Esophagus muscularis mucosa (tissue), 4 donors: Measurements from ENCODE around the gene PTBP2. TPM values are rescaled to one million over a fixed set of nuclear protein-coding genes. Genes with fewer than 3 reads are reported as not detected.
A peak's percentile ranks its signal among the peaks of the same experiment; 100 is the strongest.
"Not testable (repeated sequence)": the region's sequence is repeated elsewhere in the genome, so short reads cannot be mapped to it uniquely, and the experiment has no call there.

Experiments
- DNase-seq: peaks from one replicate; pipeline ENCODE4 v3.0.0-alpha.2; 2017; ENCODE audit errors: extremely low spot score
- H3K27ac ChIP-seq, 4 donors: fragments of 200-600 bp; sonication (generic); replicated peaks in 1 of 4; 1 replicate in 3 of 4; 2 replicates in 1 of 4; pipeline ENCODE4 v1.5.1; 2016 to 2019; ENCODE audit warnings: mild to moderate bottlenecking in 1 of 4
- H3K27me3 ChIP-seq, 4 donors: fragments of 200-600 bp; sonication (generic); one replicate each; pipeline versions ENCODE4 v1.5.1 to v1.6.0; 2016 to 2019
- H3K36me3 ChIP-seq, 4 donors: fragments of 200-600 bp; sonication (generic); one replicate each; pipeline ENCODE4 v1.5.1; 2016 to 2019
- H3K4me1 ChIP-seq, 4 donors: fragments of 200-600 bp; sonication (generic); one replicate each; pipeline ENCODE4 v1.5.1; 2016 to 2019
- H3K4me3 ChIP-seq, 4 donors: fragments of 200-600 bp; sonication (generic); 1 replicate in 2 of 4; 2 replicates in 2 of 4; pipeline ENCODE4 v1.5.1; 2016 to 2019; ENCODE audit warnings: mild to moderate bottlenecking in 4 of 4, moderate library complexity in 1 of 4
- H3K9me3 ChIP-seq, 4 donors: fragments of 200-600 bp; sonication (generic); 1 replicate in 3 of 4; 2 replicates in 1 of 4; pipeline ENCODE4 v1.5.1; 2016 to 2019
- CTCF ChIP-seq, 3 experiments: fragments of 200-600 bp in 2 of 3; fragments of 450-650 bp in 1 of 3; sonication (generic) in 2 of 3; IDR thresholded peaks; one replicate each; pipeline ENCODE4 v1.5.1; 2017 to 2019; ENCODE audit warnings: antibody characterized with exemption in 3 of 3, mild to moderate bottlenecking in 2 of 3, moderate library complexity in 1 of 3
- EP300 ChIP-seq: sonication (generic); formaldehyde crosslinking; IDR thresholded peaks from one replicate; pipeline ENCODE4 v1.6.1; 2017; ENCODE audit warnings: antibody characterized with exemption
- POLR2A ChIP-seq: fragments of 450-650 bp; IDR thresholded peaks from one replicate; pipeline ENCODE4 v1.6.1; 2017; ENCODE audit warnings: antibody characterized with exemption, moderate library complexity, mild to moderate bottlenecking, low read depth
- POLR2AphosphoS5 ChIP-seq, 2 donors: sonication (generic); formaldehyde crosslinking; IDR thresholded peaks; one replicate each; pipeline ENCODE4 v1.6.1; 2017; ENCODE audit warnings: antibody characterized with exemption in 2 of 2
- WGBS: methylation state at CpG from one replicate; pipeline ENCODE4 v1.1.5; 2018; 5-methylcytosine and 5-hydroxymethylcytosine counted together
- intact Hi-C: fragments of 100-400 bp; cut with DNase I; formaldehyde crosslinking; loops from one replicate; pipeline ENCODE4 v1.15.1; 2023
- total RNA-seq, 4 donors: library from RNA; depleted of rRNA; stranded (reverse); fragments of >200 nt; gene quantifications; one replicate each; pipeline versions ENCODE4 v1.1.0 to v1.2.1, GENCODE V29; 2016

PTBP2 gene
- total RNA-seq, 4 donors from 2014 or later, result 66.9 to 111 (median 82.8) TPM

- H3K4me3 ChIP-seq, result no peak overlapping the region
- H3K4me1 ChIP-seq, result peaks cover 0 to 57% (median 39%) of the 10 kb centered on the region in 4 donors
- WGBS, result 94% methylated on average over 1 of the region's 1 CpG
- no peak overlapping the region for H3K27ac ChIP-seq
- no peak for TF ChIP-seq POLR2A
- no peak for TF ChIP-seq CTCF (IDR thresholded peaks at IDR 0.05)
- no peak for TF ChIP-seq EP300
- TF ChIP-seq POLR2AphosphoS5 (IDR thresholded peaks at IDR 0.05), result no peak
- no peaks in the 10 kb centered on the region for H3K27me3 ChIP-seq
- intact Hi-C loops, result no loop called here
- H3K36me3 ChIP-seq, result peaks cover 0 to 18% (median 5%) of the 10 kb centered on the region in 4 donors
- no peak for DNase-seq
- H3K9me3 ChIP-seq, result no peaks in the 10 kb centered on the region
Measured at GRCh38 chr1:96747565-96747964, 26.0 kb downstream of the PTBP2 start.

DNA sequence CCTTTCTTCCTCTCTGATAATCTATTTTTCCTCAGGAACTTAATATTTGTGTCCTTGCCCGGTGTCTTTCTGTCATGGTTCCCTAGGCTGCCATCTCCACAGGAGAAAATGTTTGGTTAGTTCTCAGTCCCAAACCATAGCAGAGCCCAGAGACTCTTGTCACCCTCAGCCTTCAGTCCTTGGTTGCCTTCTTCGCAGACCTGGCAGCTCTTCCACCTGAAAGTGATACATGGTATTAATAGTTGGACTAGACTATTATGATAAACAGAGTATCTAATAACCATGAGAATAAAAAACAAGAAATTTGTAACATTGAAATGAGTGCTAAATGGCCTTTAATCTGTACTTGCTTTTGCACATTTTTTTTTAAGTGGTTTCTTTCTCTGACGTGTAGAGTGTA lies 26.5 kb downstream of the PTBP2 start:
- Histone ChIP-seq H3K36me3 (peaks cover 3 to 23% (median 10%) of the 10 kb centered on the region in 4 donors), H3K27ac (no peak overlapping the region), H3K4me1 (peaks cover 0 to 57% (median 38%) of the 10 kb centered on the region in 4 donors), H3K4me3 (no peak overlapping the region), H3K27me3 (no peaks in the 10 kb centered on the region), H3K9me3 (no peaks in the 10 kb centered on the region)
- no peak for DNase-seq
- 80% methylated on average over 3 of the region's 3 CpGs for WGBS
- TF ChIP-seq EP300, result no peak
- no peak for TF ChIP-seq POLR2AphosphoS5 (IDR thresholded peaks at IDR 0.05)
- TF ChIP-seq POLR2A, result no peak
- TF ChIP-seq CTCF (IDR thresholded peaks at IDR 0.05), result no peak
- intact Hi-C loops, result no loop called here

DNA sequence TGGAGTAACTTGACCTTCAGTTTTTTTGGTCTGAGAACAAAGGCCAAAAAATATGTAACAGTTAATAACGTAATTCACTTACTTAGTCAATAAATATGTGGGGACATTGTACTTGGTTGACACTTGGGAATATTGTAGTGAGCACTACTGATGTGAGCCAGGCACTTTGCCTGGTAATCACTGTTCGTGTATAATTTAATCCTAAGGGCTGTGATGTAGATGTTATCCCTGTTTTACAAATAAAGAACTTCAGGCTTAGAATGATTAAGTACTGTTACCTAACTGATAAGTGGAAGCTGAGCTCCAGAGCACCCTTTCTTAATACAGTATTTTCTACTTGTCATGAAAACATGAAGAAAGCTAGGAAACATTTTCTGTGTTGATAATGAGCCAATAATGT lies 28.0 kb downstream of the PTBP2 start:
- intact Hi-C loops, result no loop called here
- Histone ChIP-seq H3K4me3 (no peak overlapping the region), H3K36me3 (peaks cover 7 to 35% (median 13%) of the 10 kb centered on the region in 4 donors), H3K27me3 (no peaks in the 10 kb centered on the region), H3K4me1 (peaks cover 0 to 51% (median 33%) of the 10 kb centered on the region in 4 donors), H3K9me3 (no peaks in the 10 kb centered on the region), H3K27ac (no peak overlapping the region)
- TF ChIP-seq POLR2AphosphoS5 (IDR thresholded peaks at IDR 0.05) (no peak), POLR2A (no peak), CTCF (IDR thresholded peaks at IDR 0.05) (no peak), EP300 (no peak)
- no peak for DNase-seq
- 43% methylated on average over 2 of the region's 2 CpGs for WGBS

DNA sequence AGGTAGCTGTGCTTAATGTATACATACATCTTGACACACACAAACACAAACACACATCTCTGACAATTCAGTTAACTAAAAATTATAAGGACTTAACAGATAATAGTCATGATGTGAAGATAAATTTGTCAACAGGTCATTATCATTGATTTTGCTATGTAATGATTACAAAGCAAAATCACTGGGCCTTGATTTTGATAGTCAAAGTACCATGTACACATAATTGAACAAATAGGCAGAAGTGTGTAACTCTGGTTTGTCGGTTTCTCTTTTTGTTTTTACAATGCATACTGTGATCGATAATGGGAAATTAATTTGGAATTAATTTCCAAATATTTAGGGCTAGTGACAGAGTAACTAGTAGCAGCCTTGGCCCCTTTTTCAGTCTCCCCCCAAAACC lies 30.8 kb downstream of the PTBP2 start:
- Histone ChIP-seq H3K4me1 (peaks cover 0 to 34% (median 28%) of the 10 kb centered on the region in 4 donors), H3K9me3 (no peaks in the 10 kb centered on the region), H3K27me3 (no peaks in the 10 kb centered on the region), H3K4me3 (no peak overlapping the region), H3K36me3 (peaks cover 7 to 48% (median 25%) of the 10 kb centered on the region in 4 donors), H3K27ac (no peak overlapping the region)
- 96% methylated on average over 2 of the region's 2 CpGs for WGBS
- intact Hi-C loops, result no loop called here
- no peak for DNase-seq
- TF ChIP-seq CTCF (IDR thresholded peaks at IDR 0.05), result no peak
- no peak for TF ChIP-seq POLR2AphosphoS5 (IDR thresholded peaks at IDR 0.05)
- no peak for TF ChIP-seq POLR2A
- no peak for TF ChIP-seq EP300

DNA sequence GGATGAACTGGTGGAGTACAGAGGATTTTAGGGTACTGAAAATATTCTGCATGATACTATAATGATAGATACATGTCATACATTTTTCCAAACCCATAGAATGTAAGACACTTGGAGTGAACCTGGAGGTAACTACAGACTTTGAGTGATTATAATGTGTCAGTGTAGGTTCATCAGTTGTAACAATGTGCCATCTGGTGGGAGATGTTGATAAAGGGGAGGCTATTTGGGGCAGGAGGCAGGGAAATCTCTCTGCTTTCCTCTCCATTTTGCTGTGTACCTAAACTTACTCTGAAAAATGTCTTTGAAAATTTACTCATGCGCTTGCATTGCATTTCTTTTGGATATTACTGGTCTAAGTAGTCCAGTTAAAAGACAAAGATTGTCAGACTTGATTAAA lies 35.2 kb downstream of the PTBP2 start:
- Histone ChIP-seq H3K4me1 (no peaks in the 10 kb centered on the region), H3K27ac (no peak overlapping the region), H3K27me3 (no peaks in the 10 kb centered on the region), H3K4me3 (no peak overlapping the region), H3K36me3 (peaks cover 7 to 42% (median 25%) of the 10 kb centered on the region in 4 donors), H3K9me3 (no peaks in the 10 kb centered on the region)
- TF ChIP-seq POLR2A (no peak), POLR2AphosphoS5 (IDR thresholded peaks at IDR 0.05) (peak in 1 of 2 donors; percentile 1), EP300 (no peak), CTCF (IDR thresholded peaks at IDR 0.05) (no peak)
- DNase-seq, result no peak
- intact Hi-C loops, result no loop called here
- WGBS, result 100% methylated on average over 1 of the region's 1 CpG

- intact Hi-C loops, H3K4me3 ChIP-seq, DNase-seq, H3K27me3 ChIP-seq, H3K9me3 ChIP-seq, H3K27ac ChIP-seq, H3K36me3 ChIP-seq: not testable (repeated sequence)
- over 99% methylated on average over 18 of the region's 36 CpGs for WGBS
- H3K4me1 ChIP-seq, result peaks cover 0 to 17% (median 12%) of the 10 kb centered on the region in 4 donors
Measured at GRCh38 chr1:96762586-96762985, 41.0 kb downstream of the PTBP2 start.
